ENCODE measurements around the gene MYT1. TPM values are rescaled to one million over a fixed set of nuclear protein-coding genes. Genes with fewer than 3 reads are reported as not detected.

MYT1 gene
- total RNA-seq, 2 donors from 2014 or later = 0.99 TPM; not detected in 1

DNA sequence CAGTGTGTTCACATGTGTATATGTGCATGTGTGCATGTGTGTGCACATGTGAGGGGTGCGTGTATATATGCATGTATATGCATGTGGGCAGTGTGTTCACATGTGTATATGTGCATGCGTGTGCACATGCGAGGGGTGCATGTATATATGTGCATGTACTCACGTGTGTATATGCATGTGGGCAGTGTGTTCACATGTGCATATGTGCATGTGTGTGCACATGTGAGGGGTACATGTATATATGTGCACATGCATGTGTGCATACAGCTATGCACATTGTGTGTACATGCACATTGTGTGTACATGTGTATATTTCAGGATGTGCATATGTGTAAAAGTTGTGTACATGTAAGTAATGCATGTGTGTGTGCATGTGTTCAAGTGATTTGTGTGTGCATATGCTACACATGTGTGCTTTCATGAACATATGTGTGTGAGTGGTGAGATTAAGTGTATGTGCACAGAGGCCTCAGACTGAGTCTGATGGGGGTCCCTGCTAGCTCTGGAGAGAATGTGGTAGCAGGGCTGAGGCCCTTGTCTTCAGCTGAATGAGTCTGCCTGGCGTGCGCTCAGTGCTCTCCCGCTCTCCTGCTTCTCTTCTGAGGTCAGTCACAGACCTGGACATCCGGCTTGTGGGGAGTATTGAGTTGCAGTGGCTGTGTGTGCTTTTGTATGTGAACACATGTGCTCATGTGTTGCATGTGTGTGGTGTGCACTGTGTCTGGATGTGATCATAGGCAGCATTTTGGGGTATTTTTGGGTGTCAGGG, 19.9 kb upstream of the MYT1 start:
- ATAC-seq (no peak), DNase-seq (no peak)
- WGBS, 2 donors = 80 to 83% methylated on average over 7 to 8 of the region's 8 CpGs
- Histone ChIP-seq H3K27me3 (no peaks in the 10 kb centered on the region), H3K4me3 (no peak overlapping the region), H3K4me1 (no peaks in the 10 kb centered on the region), H3K9me3 (peaks cover 0 to 10% (median 0%) of the 10 kb centered on the region in 3 donors), H3K36me3 (replicated peaks in 1 of 2; ENCODE audit: insufficient read depth in 1 of 2, low read depth in 2 of 2) (no peaks in the 10 kb centered on the region), H3K27ac (no peak overlapping the region)
- TF ChIP-seq, protein P1, sequence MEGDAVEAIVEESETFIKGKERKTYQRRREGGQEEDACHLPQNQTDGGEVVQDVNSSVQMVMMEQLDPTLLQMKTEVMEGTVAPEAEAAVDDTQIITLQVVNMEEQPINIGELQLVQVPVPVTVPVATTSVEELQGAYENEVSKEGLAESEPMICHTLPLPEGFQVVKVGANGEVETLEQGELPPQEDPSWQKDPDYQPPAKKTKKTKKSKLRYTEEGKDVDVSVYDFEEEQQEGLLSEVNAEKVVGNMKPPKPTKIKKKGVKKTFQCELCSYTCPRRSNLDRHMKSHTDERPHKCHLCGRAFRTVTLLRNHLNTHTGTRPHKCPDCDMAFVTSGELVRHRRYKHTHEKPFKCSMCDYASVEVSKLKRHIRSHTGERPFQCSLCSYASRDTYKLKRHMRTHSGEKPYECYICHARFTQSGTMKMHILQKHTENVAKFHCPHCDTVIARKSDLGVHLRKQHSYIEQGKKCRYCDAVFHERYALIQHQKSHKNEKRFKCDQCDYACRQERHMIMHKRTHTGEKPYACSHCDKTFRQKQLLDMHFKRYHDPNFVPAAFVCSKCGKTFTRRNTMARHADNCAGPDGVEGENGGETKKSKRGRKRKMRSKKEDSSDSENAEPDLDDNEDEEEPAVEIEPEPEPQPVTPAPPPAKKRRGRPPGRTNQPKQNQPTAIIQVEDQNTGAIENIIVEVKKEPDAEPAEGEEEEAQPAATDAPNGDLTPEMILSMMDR (IDR thresholded peaks at IDR 0.05) = no peak
- TF ChIP-seq POLR2A (IDR thresholded peaks at IDR 0.05) = no peak
- intact Hi-C loops (cut with DNase I) = no loop called here

DNA sequence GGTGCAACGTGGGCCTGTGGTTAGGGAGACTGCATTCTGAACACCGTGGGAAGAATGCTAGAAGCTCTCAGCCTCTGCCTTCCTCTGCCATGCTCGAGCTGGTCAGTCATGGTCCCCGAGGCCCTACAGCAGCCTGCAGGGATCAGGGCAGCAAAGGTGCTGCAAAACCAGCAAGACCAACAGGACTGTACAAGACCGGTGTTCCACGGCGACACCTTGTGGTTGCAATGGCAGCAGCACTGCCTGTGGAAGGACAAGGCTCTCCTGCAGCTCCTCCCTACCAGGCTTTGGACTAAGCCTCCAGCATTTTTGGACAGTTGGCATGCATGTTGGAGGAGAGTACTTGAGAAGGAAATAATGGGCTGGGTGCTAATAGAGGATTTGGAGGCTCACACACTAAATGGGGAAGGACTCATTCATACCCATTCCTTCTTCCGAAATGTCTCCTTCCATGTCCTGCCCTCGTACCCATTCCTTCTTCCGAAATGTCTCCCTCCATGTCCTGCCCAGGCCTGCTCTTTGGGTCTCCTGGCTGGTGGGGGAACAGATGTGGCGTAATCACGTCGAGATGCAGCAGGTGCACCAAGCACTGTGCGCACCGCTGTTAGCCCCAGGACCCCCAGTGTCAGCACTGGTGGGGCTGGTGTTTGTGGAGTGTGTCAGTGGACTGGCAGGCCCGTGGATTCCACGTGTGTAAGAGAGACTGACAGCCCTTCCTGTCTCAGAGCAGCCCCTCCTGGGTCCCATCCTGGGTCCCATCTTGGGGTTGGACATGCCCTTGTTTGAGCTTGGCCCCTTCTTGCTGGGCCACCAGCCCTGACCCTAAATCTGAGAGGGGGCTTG, 18.6 kb upstream of the MYT1 start:
- H3K27me3 ChIP-seq = no peaks in the 10 kb centered on the region
- H3K27ac ChIP-seq = no peak overlapping the region
- no peak for TF ChIP-seq POLR2A (IDR thresholded peaks at IDR 0.05)
- TF ChIP-seq, protein P1 (IDR thresholded peaks at IDR 0.05) = no peak
- H3K4me3 ChIP-seq = no peak overlapping the region
- DNase-seq (peak in 1 of 4 donors; percentile 8), ATAC-seq (no peak)
- WGBS, 2 donors = 82 to 86% methylated on average over 12 to 16 of the region's 17 CpGs
- peaks cover 0 to 10% (median 0%) of the 10 kb centered on the region in 3 donors for H3K9me3 ChIP-seq
- no peaks in the 10 kb centered on the region for H3K36me3 ChIP-seq (replicated peaks in 1 of 2; ENCODE audit: insufficient read depth in 1 of 2, low read depth in 2 of 2)
- H3K4me1 ChIP-seq = no peaks in the 10 kb centered on the region
- intact Hi-C loops (cut with DNase I) = no loop called here

DNA sequence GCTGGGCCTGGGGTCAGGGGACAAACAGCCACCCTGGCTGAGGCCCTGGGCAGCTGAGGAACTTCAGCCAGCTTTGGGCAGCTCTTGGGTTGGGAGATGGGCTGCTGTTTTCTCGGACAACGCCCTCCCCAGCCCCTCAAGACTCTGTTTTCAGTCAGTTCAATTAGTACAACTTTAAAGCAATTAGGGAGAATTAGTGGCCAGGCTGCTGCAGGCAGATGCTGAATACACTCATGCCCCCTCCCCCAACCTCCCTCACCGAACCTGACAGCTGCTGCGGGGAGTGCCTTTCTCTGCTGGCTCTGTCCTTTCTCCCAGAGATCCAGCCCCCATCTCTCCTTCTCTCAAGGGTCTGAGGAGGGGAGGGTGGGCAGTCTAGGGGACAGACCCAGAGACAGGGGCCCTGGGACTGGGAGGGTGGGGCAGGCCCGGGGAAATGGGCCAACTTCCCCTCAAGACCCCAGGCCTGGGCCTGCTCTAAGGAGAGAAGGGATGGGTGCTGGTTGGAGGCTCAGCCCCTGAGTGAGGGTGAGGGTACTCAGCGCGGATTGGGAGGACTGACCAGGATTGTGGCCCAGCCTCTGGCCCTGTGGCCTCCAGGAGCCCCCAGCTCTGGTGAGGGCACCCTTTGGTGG, 17.8 kb upstream of the MYT1 start:
- no peak overlapping the region for H3K4me3 ChIP-seq
- ATAC-seq = no peak
- TF ChIP-seq POLR2A (IDR thresholded peaks at IDR 0.05) = no peak
- TF ChIP-seq, protein P1 (IDR thresholded peaks at IDR 0.05) = no peak
- no peaks in the 10 kb centered on the region for H3K27me3 ChIP-seq
- no peaks in the 10 kb centered on the region for H3K4me1 ChIP-seq
- intact Hi-C loops (cut with DNase I) = no loop called here
- peak in 1 of 4 donors; percentile 4 for DNase-seq
- H3K27ac ChIP-seq = no peak overlapping the region
- peaks cover 0 to 10% (median 0%) of the 10 kb centered on the region in 3 donors for H3K9me3 ChIP-seq
- 65 to 79% methylated on average over 5 of the region's 7 CpGs for WGBS, 2 donors
- H3K36me3 ChIP-seq (replicated peaks in 1 of 2; ENCODE audit: insufficient read depth in 1 of 2, low read depth in 2 of 2) = no peaks in the 10 kb centered on the region

DNA sequence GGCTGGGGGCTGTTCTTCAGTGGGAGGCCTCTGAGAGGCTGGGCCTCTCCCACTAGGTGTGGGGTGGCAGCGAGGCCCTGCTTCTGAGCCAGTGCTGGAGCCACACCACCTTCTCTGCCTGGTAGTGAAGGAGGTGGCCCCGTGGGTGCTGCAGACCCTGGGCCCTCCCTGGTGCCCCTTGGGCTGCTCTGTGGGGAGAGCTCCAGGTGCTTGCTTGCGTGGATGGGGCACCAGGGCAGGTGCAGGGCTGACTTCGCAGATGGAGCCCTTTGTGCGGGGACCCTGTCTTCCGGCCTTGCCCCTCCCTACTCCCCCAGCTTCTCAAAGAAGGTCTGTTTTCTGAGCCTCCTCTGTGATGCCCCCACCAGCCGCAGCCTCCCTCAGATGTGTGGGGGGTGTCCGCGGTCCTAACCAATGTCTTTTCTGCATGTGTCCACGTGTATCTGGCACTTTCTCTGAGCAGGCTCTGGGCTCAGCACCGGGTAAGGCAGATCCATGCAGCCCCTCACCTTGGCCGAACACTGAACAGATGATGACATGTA, 17.2 kb upstream of the MYT1 start:
- intact Hi-C loops (cut with DNase I) = no loop called here
- H3K36me3 ChIP-seq (replicated peaks in 1 of 2; ENCODE audit: insufficient read depth in 1 of 2, low read depth in 2 of 2) = no peaks in the 10 kb centered on the region
- H3K27ac ChIP-seq = no peak overlapping the region
- no peaks in the 10 kb centered on the region for H3K4me1 ChIP-seq
- ATAC-seq = no peak
- no peaks in the 10 kb centered on the region for H3K27me3 ChIP-seq
- no peak overlapping the region for H3K4me3 ChIP-seq
- WGBS, 2 donors = 58 to 73% methylated on average over 5 to 11 of the region's 12 CpGs
- peaks cover 0 to 10% (median 0%) of the 10 kb centered on the region in 3 donors for H3K9me3 ChIP-seq
- DNase-seq = peak in 1 of 4 donors; percentile 6
- TF ChIP-seq, protein P1 (IDR thresholded peaks at IDR 0.05) = no peak
- no peak for TF ChIP-seq POLR2A (IDR thresholded peaks at IDR 0.05)
